Gastroesophageal sphincter (tissue), 4 donors: Measurements from ENCODE around the gene APOB. TPM values are rescaled to one million over a fixed set of nuclear protein-coding genes. Genes with fewer than 3 reads are reported as not detected.

ENCODE experiments used
- ATAC-seq: fragments of 150-250 bp; one replicate; pipeline ENCODE4 v1.9.1; 2016; ENCODE audit warnings: mild to moderate bottlenecking, moderate library complexity
- H3K27ac ChIP-seq, 4 donors: fragments of 200-600 bp; sonication (generic) in 3 of 4; 1 replicate in 3 of 4; 2 replicates in 1 of 4; pipeline ENCODE4 v1.5.1; 2016 to 2019
- H3K27me3 ChIP-seq: fragments of 200-600 bp; sonication (generic); one replicate; pipeline ENCODE4 v1.5.1; 2019
- H3K36me3 ChIP-seq, 2 donors: fragments of 200-600 bp; sonication (generic); one replicate each; pipeline ENCODE4 v1.5.1; 2019; ENCODE audit warnings: control low read depth in 1 of 2
- H3K4me1 ChIP-seq, 3 donors: fragments of 200-600 bp; sonication (generic); 1 replicate in 2 of 3; 2 replicates in 1 of 3; pipeline ENCODE4 v1.5.1; 2016 to 2019; ENCODE audit warnings: control low read depth in 2 of 3
- H3K4me3 ChIP-seq, 2 donors: fragments of 200-600 bp; sonication (generic); one replicate each; pipeline ENCODE4 v1.5.1; 2019; ENCODE audit warnings: mild to moderate bottlenecking in 1 of 2, moderate library complexity in 1 of 2
- H3K9me3 ChIP-seq, 3 donors: fragments of 200-600 bp; sonication (generic); one replicate each; pipeline ENCODE4 v1.5.1; 2017 to 2019; ENCODE audit warnings: control low read depth in 2 of 3
- CTCF ChIP-seq, 4 experiments: fragments of 200-600 bp in 2 of 4; fragments of 450-650 bp in 2 of 4; sonication (generic) in 1 of 4; IDR thresholded peaks; one replicate each; pipeline ENCODE4 v1.5.1; 2017 to 2019; ENCODE audit warnings: antibody characterized with exemption in 4 of 4, mild to moderate bottlenecking in 2 of 4, moderate library complexity in 2 of 4
- EP300 ChIP-seq: sonication (generic); formaldehyde crosslinking; IDR thresholded peaks from one replicate; pipeline ENCODE4 v1.6.1; 2017; ENCODE audit warnings: antibody characterized with exemption, mild to moderate bottlenecking
- POLR2A ChIP-seq, 2 donors: fragments of 450-650 bp; IDR thresholded peaks; one replicate each; pipeline ENCODE4 v1.6.1; 2017; ENCODE audit warnings: antibody characterized with exemption in 2 of 2, mild to moderate bottlenecking in 2 of 2, moderate library complexity in 1 of 2
- POLR2AphosphoS5 ChIP-seq: sonication (generic); formaldehyde crosslinking; IDR thresholded peaks from one replicate; pipeline ENCODE4 v1.6.1; 2017; ENCODE audit warnings: antibody characterized with exemption
- WGBS, 2 donors: methylation state at CpG; one replicate each; pipeline ENCODE4 v1.1.5; 2018; ENCODE audit warnings: low coverage in 1 of 2; 5-methylcytosine and 5-hydroxymethylcytosine counted together
- total RNA-seq, 4 donors: library from RNA; depleted of rRNA; stranded (reverse); fragments of >200 nt; gene quantifications; one replicate each; pipeline ENCODE4 v1.1.0, GENCODE V29; 2016

Gene APOB
- total RNA-seq, 4 donors from 2014 or later: 1.2 to 7.8 (median 2.8) TPM

DNA sequence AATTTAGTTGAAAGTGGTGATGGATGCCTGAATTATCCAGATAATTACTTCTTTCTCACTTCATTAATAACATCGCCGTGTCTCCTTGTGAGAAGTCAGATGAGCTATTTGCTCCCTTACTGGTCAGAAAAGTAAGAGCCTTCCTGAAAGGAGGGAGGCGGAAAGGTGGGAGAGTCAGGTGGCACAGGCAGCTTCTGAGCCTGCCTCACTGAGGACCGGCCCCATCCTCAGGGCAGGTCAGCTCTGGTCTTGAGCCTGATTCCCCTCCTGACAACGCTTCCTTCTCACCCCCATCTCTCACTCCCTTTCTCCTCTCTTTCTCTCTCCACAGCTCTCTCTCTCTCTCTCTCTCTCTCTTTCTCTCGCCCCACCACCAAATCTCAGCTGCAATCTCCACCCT, 10.1 kb upstream of the APOB start:
- TF ChIP-seq EP300 (no peak), POLR2AphosphoS5 (no peak), CTCF (IDR thresholded peaks at IDR 0.05) (no peak), POLR2A (IDR thresholded peaks at IDR 0.05) (no peak)
- no peak for ATAC-seq
- Histone ChIP-seq H3K4me1 (no peaks in the 10 kb centered on the region), H3K9me3 (no peaks in the 10 kb centered on the region), H3K27ac (no peak overlapping the region), H3K27me3 (no peaks in the 10 kb centered on the region), H3K4me3 (no peak overlapping the region), H3K36me3 (no peaks in the 10 kb centered on the region)
- WGBS, 2 donors: 79 to 82% methylated on average over 3 to 4 of the region's 6 CpGs

DNA sequence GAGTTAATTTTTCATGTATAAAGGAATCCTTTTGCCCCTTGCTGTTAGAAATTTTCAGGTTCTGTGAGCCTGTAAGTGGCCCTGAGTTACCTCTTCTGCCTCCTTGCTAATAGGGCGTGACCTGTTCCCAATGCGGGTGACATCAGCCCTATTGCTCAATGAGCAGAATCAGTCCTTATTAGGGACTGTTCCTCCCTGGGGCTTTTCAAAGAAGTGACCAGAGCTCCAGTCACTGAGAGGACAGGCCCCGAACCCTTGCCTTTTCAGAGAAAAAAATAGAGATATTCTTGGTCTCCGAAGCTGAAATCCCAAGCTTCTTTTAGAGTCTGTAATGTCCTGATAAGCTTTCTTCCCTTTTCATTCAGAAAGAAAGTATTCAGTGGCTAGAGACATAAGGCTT, 8.2 kb upstream of the APOB start:
- Histone ChIP-seq H3K4me3 (no peak overlapping the region), H3K4me1 (no peaks in the 10 kb centered on the region), H3K9me3 (no peaks in the 10 kb centered on the region), H3K27me3 (no peaks in the 10 kb centered on the region), H3K27ac (no peak overlapping the region), H3K36me3 (no peaks in the 10 kb centered on the region)
- ATAC-seq: peak; percentile 58
- TF ChIP-seq POLR2AphosphoS5 (no peak), CTCF (IDR thresholded peaks at IDR 0.05) (no peak), POLR2A (IDR thresholded peaks at IDR 0.05) (no peak), EP300 (no peak)
- 66 to 86% methylated on average over 1 to 4 of the region's 4 CpGs for WGBS, 2 donors

- Histone ChIP-seq H3K36me3 (no peaks in the 10 kb centered on the region), H3K9me3 (no peaks in the 10 kb centered on the region), H3K27ac (no peak overlapping the region), H3K4me1 (no peaks in the 10 kb centered on the region), H3K4me3 (no peak overlapping the region), H3K27me3 (no peaks in the 10 kb centered on the region)
- ATAC-seq: no peak
- no peak for TF ChIP-seq EP300
- TF ChIP-seq CTCF (IDR thresholded peaks at IDR 0.05): no peak
- TF ChIP-seq POLR2AphosphoS5: no peak
- TF ChIP-seq POLR2A (IDR thresholded peaks at IDR 0.05): no peak
Observed at GRCh38 chr2:21050164-21050563, 6.3 kb upstream of the APOB start.

GRCh38 chr2:21047141-21048009, 3.5 kb upstream of the APOB start:
- Histone ChIP-seq H3K27ac (no peak overlapping the region), H3K27me3 (peaks cover 9% of the 10 kb centered on the region), H3K36me3 (no peaks in the 10 kb centered on the region), H3K4me3 (no peak overlapping the region), H3K4me1 (peaks cover 0 to 17% (median 6%) of the 10 kb centered on the region in 3 donors), H3K9me3 (no peaks in the 10 kb centered on the region)
- TF ChIP-seq EP300 (no peak), POLR2A (IDR thresholded peaks at IDR 0.05) (no peak), CTCF (IDR thresholded peaks at IDR 0.05) (no peak), POLR2AphosphoS5 (no peak)
- WGBS, 2 donors: 50 to 66% methylated on average over 2 to 8 of the region's 8 CpGs
- ATAC-seq: no peak

DNA sequence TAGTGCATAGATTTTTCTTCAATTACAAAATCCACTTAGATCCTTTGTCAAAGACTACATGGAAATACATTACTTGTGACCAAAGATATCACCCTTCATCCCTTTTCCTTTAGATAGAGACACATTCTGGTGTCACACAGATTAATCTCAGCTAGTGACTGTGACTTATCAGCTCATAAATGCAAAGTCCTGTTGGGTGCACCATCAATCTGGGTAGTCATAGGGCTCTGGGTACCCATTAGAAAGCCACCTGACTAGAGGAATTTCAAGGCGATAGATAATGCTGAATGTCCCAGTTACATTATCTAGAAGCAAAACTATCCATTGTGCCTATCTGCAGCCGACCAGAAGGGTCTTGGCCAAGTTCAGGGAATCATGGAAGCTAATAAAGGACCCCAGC, 2.6 kb upstream of the APOB start:
- H3K36me3 ChIP-seq: no peaks in the 10 kb centered on the region
- H3K4me3 ChIP-seq: no peak overlapping the region
- peaks cover 0 to 26% (median 6%) of the 10 kb centered on the region in 3 donors for H3K4me1 ChIP-seq
- no peaks in the 10 kb centered on the region for H3K9me3 ChIP-seq
- H3K27me3 ChIP-seq: peaks cover 9% of the 10 kb centered on the region
- WGBS, 2 donors: 68 to 100% methylated on average over 2 of the region's 2 CpGs
- no peak for ATAC-seq
- no peak for TF ChIP-seq POLR2AphosphoS5
- no peak for TF ChIP-seq POLR2A (IDR thresholded peaks at IDR 0.05)
- no peak for TF ChIP-seq EP300
- TF ChIP-seq CTCF (IDR thresholded peaks at IDR 0.05): no peak
- no peak overlapping the region for H3K27ac ChIP-seq
